Parietal lobe (tissue), 1 donor: ENCODE data around the gene ZNRF1. TPM values are rescaled to one million over a fixed set of nuclear protein-coding genes. Genes with fewer than 3 reads are reported as not detected.

Source experiments
- total RNA-seq: library from RNA; depleted of rRNA; stranded (reverse); fragments of >200 nt; gene quantifications from one replicate; pipeline ENCODE4 v1.2.3, GENCODE V29; 2014

ZNRF1 gene
- total RNA-seq: 42.9 TPM

DNA sequence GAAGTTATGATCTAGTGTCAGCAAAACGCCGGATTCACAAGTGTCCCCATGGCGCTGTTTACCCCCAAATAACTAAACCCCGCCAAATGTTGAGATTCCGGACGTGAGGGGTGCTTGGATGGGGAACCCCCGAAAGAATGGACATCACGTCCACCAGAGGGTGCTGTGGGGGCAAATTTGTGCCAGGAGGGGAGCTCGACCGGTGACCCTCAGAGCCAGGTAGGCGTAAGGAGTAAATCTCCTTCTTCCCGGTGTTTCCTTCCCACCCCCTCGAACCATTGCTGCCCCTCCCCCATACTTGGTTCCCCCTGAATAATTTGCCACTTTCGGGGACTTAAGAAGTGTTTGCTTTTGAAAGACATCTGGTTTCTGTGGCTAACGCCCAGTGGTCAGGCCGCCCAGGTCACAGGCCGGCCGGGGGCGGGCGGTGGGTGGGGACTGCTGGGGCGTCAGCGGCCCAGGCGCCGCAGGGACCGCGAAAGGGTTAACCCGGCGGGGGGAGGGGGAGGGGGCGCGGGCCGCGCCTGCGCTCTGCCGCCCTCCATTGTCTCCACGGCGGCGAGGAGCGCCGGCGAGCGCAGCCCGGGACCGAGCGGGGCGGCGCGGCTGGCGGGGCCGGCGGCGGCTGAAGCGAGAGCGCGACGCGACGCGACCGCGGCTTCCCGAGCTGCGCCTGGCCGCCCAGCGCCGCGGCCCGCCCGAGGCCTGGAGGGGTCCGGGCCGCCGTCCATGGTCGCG is at the start of gene ZNRF1:
Gene ZNRF1 (plus strand): TSS at position 544 of the 738 bp plus-strand sequence. CDS start 648 bp downstream, outside the sequence.

DNA sequence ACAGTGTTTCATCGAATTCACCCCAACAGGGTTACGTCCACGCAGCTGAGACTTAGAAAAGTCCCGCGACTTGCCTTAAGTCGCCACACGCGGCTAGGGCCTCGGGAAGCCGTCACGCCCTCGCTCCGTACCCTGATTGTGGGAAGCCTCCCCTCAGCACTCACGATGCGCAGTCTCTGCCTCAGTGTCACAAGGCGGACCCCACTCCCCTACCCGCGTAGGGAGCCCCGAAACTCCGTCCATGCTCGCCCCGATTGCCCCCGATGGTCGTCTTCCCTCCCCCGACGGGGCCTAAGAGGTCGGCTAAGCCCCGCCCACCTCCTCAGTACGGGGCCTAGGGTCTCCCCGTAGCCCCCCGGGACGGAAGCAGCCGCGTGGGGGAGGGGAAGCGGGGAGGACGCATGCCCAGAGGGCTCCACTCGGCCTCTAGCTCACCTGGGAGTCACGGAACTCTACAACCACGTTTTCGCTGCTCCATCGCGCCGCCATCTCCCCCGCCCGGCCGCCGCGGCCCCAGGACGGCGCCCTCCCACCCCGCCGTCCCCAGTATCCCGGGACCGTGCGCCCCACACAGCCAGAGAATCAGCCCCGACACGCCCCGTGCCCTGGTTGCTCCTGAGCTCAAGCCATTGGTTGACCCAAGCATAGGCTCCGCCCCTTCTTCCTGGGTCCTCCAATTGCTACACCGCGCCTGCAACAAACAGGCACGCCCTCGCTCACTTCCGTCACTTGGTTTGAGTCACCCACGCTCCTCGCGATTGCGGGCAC is 14.1 kb upstream of the ZNRF1 start, which contains the start of gene WDR59:
Gene WDR59 (minus strand): TSS at position 595 of the 768 bp plus-strand sequence. CDS start 106 bp downstream, at position 489.

DNA sequence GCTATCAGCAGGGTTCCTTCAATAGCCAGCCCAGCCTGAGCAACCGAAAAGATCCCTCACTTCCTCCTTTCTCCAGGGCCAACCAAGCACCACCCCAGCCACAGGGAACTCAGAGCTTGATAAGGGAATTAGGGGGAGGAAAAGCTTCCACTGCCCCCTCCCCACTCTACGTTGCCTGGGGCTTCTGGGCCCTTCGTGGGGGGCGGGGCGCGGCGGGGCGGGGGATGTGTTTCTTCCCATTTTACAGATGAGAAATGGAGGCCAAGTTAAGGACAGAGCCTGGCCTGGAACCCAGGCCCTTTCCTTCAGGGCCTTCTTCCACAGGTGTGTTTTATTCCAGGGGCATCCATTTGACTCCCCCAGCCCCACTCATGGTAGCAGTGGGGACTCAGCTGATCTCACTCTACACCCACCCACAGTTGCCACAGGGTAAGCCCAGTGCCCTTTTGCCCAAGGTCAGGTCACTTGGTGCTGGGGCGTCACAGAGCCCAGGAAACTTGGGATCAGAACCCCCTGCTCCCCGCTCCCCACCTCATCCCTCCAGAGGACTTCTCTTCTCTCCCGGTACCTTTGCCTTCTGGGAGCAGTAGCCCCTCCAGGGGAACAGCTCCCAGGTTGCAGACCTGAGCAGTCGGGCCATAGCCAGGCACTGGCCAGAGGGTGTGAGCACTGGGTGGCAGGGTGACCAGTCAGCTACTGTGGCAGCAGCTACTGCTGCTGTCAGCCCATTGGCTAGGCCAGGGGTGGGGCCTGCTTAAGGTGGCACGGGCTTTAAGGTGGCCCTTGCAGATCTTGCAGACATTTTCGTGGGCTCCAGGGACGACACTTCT is 117.5 kb downstream of the ZNRF1 start, which contains the start of gene LDHD:
Gene LDHD (minus strand): TSS at position 700 of the 830 bp plus-strand sequence. CDS start 60 bp downstream, at position 640.

DNA sequence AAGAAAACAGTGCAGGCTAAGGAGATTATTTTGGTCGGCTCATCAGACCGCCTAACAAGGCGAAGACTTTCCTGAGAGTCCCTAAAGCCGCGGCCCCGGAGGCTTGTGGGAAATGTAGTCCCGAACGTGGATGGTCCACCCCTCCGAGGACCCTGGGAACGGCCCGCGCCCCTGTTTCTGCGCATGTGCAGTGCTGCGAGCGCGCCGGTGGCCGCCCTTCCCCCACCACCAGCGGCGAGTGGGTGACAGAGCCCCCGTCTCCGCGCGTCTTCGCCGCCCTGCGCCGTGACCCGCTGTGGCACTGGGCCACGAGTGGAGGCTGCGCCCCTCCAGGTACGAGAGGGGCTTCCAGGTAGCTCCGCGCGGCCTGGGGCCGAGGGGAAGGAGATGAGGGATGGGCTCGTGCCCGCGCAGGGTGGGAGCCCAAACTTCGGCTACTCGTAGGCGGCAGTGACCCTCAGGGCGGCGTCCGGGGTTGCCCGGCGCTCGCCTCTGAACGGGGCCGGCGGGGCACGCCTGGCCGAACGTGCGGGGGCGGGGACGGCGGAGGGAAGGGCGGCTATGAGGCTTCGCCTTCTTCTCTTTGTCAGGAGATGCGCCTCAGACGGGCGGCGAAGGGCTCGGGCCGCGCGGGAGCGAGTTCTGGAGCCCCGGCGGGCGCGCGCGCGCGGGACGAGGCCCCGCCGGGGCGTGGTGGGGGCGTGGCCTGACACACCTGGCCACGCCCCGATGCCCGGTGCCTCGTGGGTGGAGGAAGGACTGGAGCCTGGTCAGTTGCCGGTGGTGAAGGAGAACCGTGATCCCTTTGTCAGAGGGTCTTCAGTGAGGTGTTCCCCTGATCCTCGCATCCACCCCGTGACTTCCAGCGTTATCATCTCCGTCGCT is 149.7 kb downstream of the ZNRF1 start, which contains the start of gene ZFP1:
Gene ZFP1 (plus strand): TSS at position 214 of the 885 bp plus-strand sequence. CDS start 4,428 bp downstream, outside the sequence.

Other genes with a start within 250 kb of the ZNRF1 start
- gene FA2H, start 224.2 kb upstream of the ZNRF1 start, total RNA-seq: 0.31 TPM
- gene WDR59, start 13.9 kb upstream of the ZNRF1 start, total RNA-seq: 61.0 TPM
- 1.6 TPM for gene LDHD, start 117.8 kb downstream of the ZNRF1 start, total RNA-seq
- 55.7 TPM for gene ZFP1, start 149.5 kb downstream of the ZNRF1 start, total RNA-seq
- not detected for gene CTRB2, start 208.1 kb downstream of the ZNRF1 start, total RNA-seq
- gene CTRB1, start 220.0 kb downstream of the ZNRF1 start, total RNA-seq: not detected